ENCODE measurements around the gene ST3GAL2. TPM values are rescaled to one million over a fixed set of nuclear protein-coding genes. Genes with fewer than 3 reads are reported as not detected.

ST3GAL2 gene
- polyA plus RNA-seq, 2 of the 4 experiments (the other 2 are of a cell fraction): 11.1 to 16.3 TPM

GRCh38 chr16:70393662-70394061, 45.2 kb downstream of the ST3GAL2 start:
- CTCF ChIA-PET: interaction anchor here (0.5 to 10.5 kb wide), 12 partner anchors 7 to 329 kb away, joined by 3 to 110 read pairs (median 4); partner anchors contain the start of genes FCSK and ST3GAL2
- Histone ChIP-seq H3K9me3 (no peaks in the 10 kb centered on the region), H3K4me3 (no peak overlapping the region), H3K27ac (no peak overlapping the region), H3K4me2 (no peak overlapping the region), H3K4me1 (peaks cover 17% of the 10 kb centered on the region)
- POLR2A ChIA-PET: interaction anchor here (1.4 kb wide), 1 partner anchor 13 kb away, joined by 3 read pairs; no protein-coding TSS in a partner anchor
- FAIRE-seq (no peak), DNase-seq (ENCODE audit: low read depth in 1 of 2, low spot score in 1 of 2) (no peak), ATAC-seq (no peak)
- TF ChIP-seq CBX2 (IDR thresholded peaks at IDR 0.05; ENCODE audit: borderline replicate concordance, low read depth) (no peak), TP53 (CRISPR knock-in tag; IDR thresholded peaks at IDR 0.05) (no peak), HOXB13 (CRISPR knock-in tag; IDR thresholded peaks at IDR 0.05; ENCODE audit: low read depth) (no peak)
- TF ChIP-seq, protein P1, sequence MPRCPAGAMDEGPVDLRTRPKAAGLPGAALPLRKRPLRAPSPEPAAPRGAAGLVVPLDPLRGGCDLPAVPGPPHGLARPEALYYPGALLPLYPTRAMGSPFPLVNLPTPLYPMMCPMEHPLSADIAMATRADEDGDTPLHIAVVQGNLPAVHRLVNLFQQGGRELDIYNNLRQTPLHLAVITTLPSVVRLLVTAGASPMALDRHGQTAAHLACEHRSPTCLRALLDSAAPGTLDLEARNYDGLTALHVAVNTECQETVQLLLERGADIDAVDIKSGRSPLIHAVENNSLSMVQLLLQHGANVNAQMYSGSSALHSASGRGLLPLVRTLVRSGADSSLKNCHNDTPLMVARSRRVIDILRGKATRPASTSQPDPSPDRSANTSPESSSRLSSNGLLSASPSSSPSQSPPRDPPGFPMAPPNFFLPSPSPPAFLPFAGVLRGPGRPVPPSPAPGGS (IDR thresholded peaks at IDR 0.05): no peak
- WGBS (ENCODE audit: missing lambda C conversion rate): 97% methylated on average over 6 of the region's 6 CpGs

DNA sequence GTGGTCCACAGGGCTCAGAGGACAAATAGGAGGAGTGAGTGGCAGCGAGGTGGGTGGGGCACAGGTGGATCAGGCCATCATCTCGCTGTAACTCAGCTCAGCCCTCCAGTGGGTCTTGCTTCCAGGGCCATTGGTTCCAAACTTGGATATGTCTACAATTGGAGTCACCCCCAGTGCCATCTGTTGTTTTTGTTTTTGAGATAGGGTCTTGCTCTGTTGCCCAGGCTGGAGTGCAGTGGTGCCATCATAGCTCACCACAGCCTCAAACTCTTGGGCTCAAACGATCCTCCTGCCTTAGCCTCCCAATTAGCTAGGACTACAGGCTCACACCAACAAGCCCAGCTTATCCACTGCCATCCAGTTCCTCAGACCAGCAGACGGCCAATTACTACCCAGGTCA, 46.3 kb downstream of the ST3GAL2 start:
- ChIA-PET CTCF (interaction anchor here (0.9 to 10.5 kb wide), 6 partner anchors 13 to 261 kb away, joined by 3 to 110 read pairs (median 4); partner anchors contain the start of gene ST3GAL2), POLR2A (interaction anchor here (2.3 kb wide), 1 partner anchor 12 kb away, joined by 13 read pairs; no protein-coding TSS in a partner anchor)
- ATAC-seq: no peak
- TF ChIP-seq TP53 (CRISPR knock-in tag; IDR thresholded peaks at IDR 0.05) (no peak), JUN (IDR thresholded peaks at IDR 0.05) (no peak), CEBPB (IDR thresholded peaks at IDR 0.05) (no peak), RFX5 (IDR thresholded peaks at IDR 0.05) (no peak), NR3C1 (IDR thresholded peaks at IDR 0.05) (no peak), POLR2AphosphoS2 (conservative IDR thresholded peaks at IDR 0.05; ENCODE audit: low read length) (no peak), EHF (CRISPR knock-in tag; IDR thresholded peaks at IDR 0.05) (no peak), ZC3H11A (IDR thresholded peaks at IDR 0.05) (no peak), KDM5A (IDR thresholded peaks at IDR 0.05) (no peak), TFCP2L1 (CRISPR knock-in tag; IDR thresholded peaks at IDR 0.05) (no peak), CBX8 (IDR thresholded peaks at IDR 0.05) (no peak)
- TF ChIP-seq, protein P2, sequence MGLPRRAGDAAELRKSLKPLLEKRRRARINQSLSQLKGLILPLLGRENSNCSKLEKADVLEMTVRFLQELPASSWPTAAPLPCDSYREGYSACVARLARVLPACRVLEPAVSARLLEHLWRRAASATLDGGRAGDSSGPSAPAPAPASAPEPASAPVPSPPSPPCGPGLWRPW (IDR thresholded peaks at IDR 0.05): no peak
- TF ChIP-seq, protein P3, sequence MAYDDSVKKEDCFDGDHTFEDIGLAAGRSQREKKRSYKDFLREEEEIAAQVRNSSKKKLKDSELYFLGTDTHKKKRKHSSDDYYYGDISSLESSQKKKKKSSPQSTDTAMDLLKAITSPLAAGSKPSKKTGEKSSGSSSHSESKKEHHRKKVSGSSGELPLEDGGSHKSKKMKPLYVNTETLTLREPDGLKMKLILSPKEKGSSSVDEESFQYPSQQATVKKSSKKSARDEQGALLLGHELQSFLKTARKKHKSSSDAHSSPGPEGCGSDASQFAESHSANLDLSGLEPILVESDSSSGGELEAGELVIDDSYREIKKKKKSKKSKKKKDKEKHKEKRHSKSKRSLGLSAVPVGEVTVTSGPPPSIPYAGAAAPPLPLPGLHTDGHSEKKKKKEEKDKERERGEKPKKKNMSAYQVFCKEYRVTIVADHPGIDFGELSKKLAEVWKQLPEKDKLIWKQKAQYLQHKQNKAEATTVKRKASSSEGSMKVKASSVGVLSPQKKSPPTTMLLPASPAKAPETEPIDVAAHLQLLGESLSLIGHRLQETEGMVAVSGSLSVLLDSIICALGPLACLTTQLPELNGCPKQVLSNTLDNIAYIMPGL (CRISPR knock-in tag; IDR thresholded peaks at IDR 0.05; ENCODE audit: borderline replicate concordance): no peak
- TF ChIP-seq, protein P4, sequence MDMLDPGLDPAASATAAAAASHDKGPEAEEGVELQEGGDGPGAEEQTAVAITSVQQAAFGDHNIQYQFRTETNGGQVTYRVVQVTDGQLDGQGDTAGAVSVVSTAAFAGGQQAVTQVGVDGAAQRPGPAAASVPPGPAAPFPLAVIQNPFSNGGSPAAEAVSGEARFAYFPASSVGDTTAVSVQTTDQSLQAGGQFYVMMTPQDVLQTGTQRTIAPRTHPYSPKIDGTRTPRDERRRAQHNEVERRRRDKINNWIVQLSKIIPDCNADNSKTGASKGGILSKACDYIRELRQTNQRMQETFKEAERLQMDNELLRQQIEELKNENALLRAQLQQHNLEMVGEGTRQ (IDR thresholded peaks at IDR 0.05): no peak
- H3K4me3 ChIP-seq: no peak overlapping the region
- DNase-seq (ENCODE audit: low read depth in 1 of 2, low spot score in 1 of 2): no peak
- H3K27ac ChIP-seq: peak overlapping the region in 1 of 2 experiments; percentile 55; a peak in 1 of 6 replicates
- peak overlapping the region; percentile 28; the same call in 1 of the 3 replicates for H3K4me2 ChIP-seq
- peaks cover 17% of the 10 kb centered on the region for H3K4me1 ChIP-seq
- WGBS (ENCODE audit: missing lambda C conversion rate): 89% methylated on average over 4 of the region's 4 CpGs
- no peak for FAIRE-seq
- H3K9me3 ChIP-seq: no peaks in the 10 kb centered on the region

DNA sequence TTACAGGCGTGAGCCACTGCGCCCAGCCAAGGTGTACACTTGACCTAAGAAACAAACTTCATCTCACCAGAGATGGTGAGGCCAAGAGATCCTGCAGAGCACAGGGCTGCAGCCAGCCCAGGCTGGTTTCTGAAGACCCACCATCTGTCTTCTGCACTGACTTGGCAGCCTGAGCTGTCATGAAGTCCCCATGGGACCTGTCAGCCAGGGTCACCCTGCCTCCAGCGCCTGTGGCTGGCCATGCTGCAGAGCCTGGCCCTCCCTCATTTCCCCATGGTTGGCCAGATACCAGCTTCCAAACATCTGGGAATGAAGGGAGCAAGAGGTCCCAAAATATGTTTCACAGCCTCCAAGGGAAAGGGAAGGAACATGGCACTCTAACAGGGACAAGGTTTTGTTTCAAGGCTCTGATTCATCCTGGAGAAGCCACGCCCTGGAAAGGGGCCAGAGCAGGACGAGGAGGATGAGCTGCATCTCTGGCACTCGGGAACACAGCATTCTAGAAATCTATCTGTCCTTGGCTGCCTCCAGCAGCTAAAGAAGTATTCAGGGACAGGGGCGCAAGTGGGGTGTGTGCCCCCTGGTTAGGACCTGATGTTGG, 46.9 kb downstream of the ST3GAL2 start:
- H3K9me3 ChIP-seq: no peaks in the 10 kb centered on the region
- FAIRE-seq (no peak), DNase-seq (ENCODE audit: low read depth in 1 of 2, low spot score in 1 of 2) (peak in 1 of 2 experiments; percentile 28), ATAC-seq (peak in 1 of 2 experiments; percentile 13; a peak in 1 of 6 replicates)
- no peak overlapping the region for H3K4me3 ChIP-seq
- H3K27ac ChIP-seq: peak overlapping the region; percentile 30 to 55; a peak in 4 of 6 replicates
- TF ChIP-seq E2F6 (IDR thresholded peaks at IDR 0.05; ENCODE audit: borderline replicate concordance, low read depth) (no peak), EP300 (IDR thresholded peaks at IDR 0.05) (no peak), RAD21 (conservative IDR thresholded peaks at IDR 0.05 in 1 of 2, IDR thresholded peaks at IDR 0.05 in 1 of 2) (no peak), ELK1 (IDR thresholded peaks at IDR 0.05; ENCODE audit: low read depth, low read length) (no peak), POLR2A (IDR thresholded peaks at IDR 0.05; ENCODE audit: low read length) (no peak), BHLHE40 (IDR thresholded peaks at IDR 0.05; ENCODE audit: low read depth, low read length) (no peak), JUN (IDR thresholded peaks at IDR 0.05) (no peak), KDM5A (IDR thresholded peaks at IDR 0.05) (no peak)
- ChIA-PET POLR2A (interaction anchor here (0.6 to 2.3 kb wide), 2 partner anchors 11 to 24 kb away, joined by 7 to 13 read pairs; no protein-coding TSS in a partner anchor), CTCF (interaction anchor here (1.0 to 10.5 kb wide), 6 partner anchors 13 to 262 kb away, joined by 3 to 110 read pairs (median 4); partner anchors contain the start of genes FCSK and ST3GAL2)
- peak overlapping the region; percentile 28; the same call in 1 of the 3 replicates for H3K4me2 ChIP-seq
- peaks cover 17% of the 10 kb centered on the region for H3K4me1 ChIP-seq
- WGBS (ENCODE audit: missing lambda C conversion rate): 76% methylated on average over 7 of the region's 7 CpGs
